ENCODE measurements around the gene KCTD16. TPM values are rescaled to one million over a fixed set of nuclear protein-coding genes. Genes with fewer than 3 reads are reported as not detected.

KCTD16 gene
- total RNA-seq (0.17 TPM in 1 of 2 replicates, not detected in the other), polyA plus RNA-seq (not detected in 2 replicates), polyA minus RNA-seq (0.07 TPM in 1 of 2 replicates, not detected in the other)
- 0.05 TPM for total RNA-seq (2013)

- intact Hi-C loops (cut with micrococcal nuclease): loop anchor here (1.0 kb wide), 4 partner anchors 13 to 1400 kb away; partner anchors contain the start of gene ARHGAP26
- H3K4me1 Mint-ChIP-seq: peaks cover 30% of the 10 kb centered on the region
- H3K9me3 ChIP-seq (ENCODE audit: control extremely low read depth in 1 of 3, control insufficient read depth in 2 of 3, insufficient read depth in 1 of 3, low read length in 2 of 3): no peaks in the 10 kb centered on the region
Measured at GRCh38 chr5:144170276-144171024, at the start of gene KCTD16, which contains the start of gene YIPF5. Gene KCTD16, plus strand, starts transcription at chr5:144170873. Gene YIPF5, minus strand, starts transcription at chr5:144170659. Its CDS starts 704 bp downstream, at chr5:144169955.

More at GRCh38 chr5:144170276-144171024, at the start of gene KCTD16, which contains the start of gene YIPF5:
- no peaks in the 10 kb centered on the region for H3K27me3 ChIP-seq (replicated peaks in 1 of 4; ENCODE audit: control extremely low read depth in 1 of 4, control insufficient read depth in 3 of 4, insufficient read depth in 4 of 4, low read length in 3 of 4)
- H3K79me2 ChIP-seq (ENCODE audit: control insufficient read depth, insufficient read depth, low read length): peaks cover 34% of the 10 kb centered on the region
- H3K27ac ChIP-seq (ENCODE audit: low read length in 2 of 2): peak within 1 kb of the TSS; percentile 61 to 85
- Mint-ChIP-seq H3K4me3 (peak within 1 kb of the TSS; percentile 93), H3K27me3 (peaks cover 6% of the 10 kb centered on the region), H3K27ac (peak within 1 kb of the TSS; percentile 97), H3K9me3 (ENCODE audit: insufficient read depth) (no peaks in the 10 kb centered on the region)
- H3K4me2 ChIP-seq (replicated peaks; ENCODE audit: low read depth, low read length, poor library complexity, severe bottlenecking): peak within 1 kb of the TSS; percentile 75
- POLR2A ChIA-PET: interaction anchor here (0.9 to 1.1 kb wide), 2 partner anchors 17 to 25 kb away, joined by 3 read pairs; no protein-coding TSS in a partner anchor
- CTCF ChIA-PET: interaction anchor here (1.0 to 6.3 kb wide), 8 partner anchors 11 to 1282 kb away, joined by 3 to 56 read pairs (median 6); no protein-coding TSS in a partner anchor
- H3K4me3 ChIP-seq (ENCODE audit: control extremely low read depth in 1 of 5, extremely low read depth in 1 of 5, insufficient read depth in 1 of 5, low read depth in 2 of 5, low read length in 4 of 5): peak within 1 kb of the TSS; percentile 69 to 92 (median 71)
- under 1% methylated on average over 32 of the region's 39 CpGs for WGBS (ENCODE audit: insufficient coverage)
- H3K36me3 ChIP-seq (replicated peaks in 1 of 2; ENCODE audit: control extremely low read depth in 1 of 2, control insufficient read depth in 1 of 2, extremely low read depth in 1 of 2, insufficient read depth in 2 of 2, low read length in 1 of 2): peaks cover 6 to 24% of the 10 kb centered on the region in 2 experiments
- TF ChIP-seq EZH2 (IDR thresholded peaks at IDR 0.05; ENCODE audit: borderline replicate concordance, insufficient read depth, low read depth, low read length, poor library complexity, severe bottlenecking) (no peak), CTCF (IDR thresholded peaks at IDR 0.05) (no peak)
- no peaks in the 10 kb centered on the region for H4K20me1 ChIP-seq (ENCODE audit: control insufficient read depth, insufficient read depth, low read length, poor library complexity, severe bottlenecking)
- H3K9ac ChIP-seq (ENCODE audit: low read length): peak within 1 kb of the TSS; percentile 78
- peaks cover 13 to 15% of the 10 kb centered on the region in 2 donors for H3K4me1 ChIP-seq (ENCODE audit: control insufficient read depth in 2 of 2, insufficient read depth in 2 of 2, low read length in 2 of 2)
- peak within 1 kb of the TSS; percentile 87 for H2AFZ ChIP-seq (ENCODE audit: insufficient read depth, low read depth, low read length, poor library complexity, severe bottlenecking)
- peak; percentile 98 for ATAC-seq (ENCODE audit: low read depth)
- peak; percentile 98 for DNase-seq
